G401.6 (cell line): Measurements from ENCODE around the gene AHCTF1.

Experiments
- FAIRE-seq: peaks from 2 replicates; lab custom pipeline; 2012; peaks lifted over from hg19 to GRCh38; lab: Jason Lieb, UNC

Gene AHCTF1

DNA sequence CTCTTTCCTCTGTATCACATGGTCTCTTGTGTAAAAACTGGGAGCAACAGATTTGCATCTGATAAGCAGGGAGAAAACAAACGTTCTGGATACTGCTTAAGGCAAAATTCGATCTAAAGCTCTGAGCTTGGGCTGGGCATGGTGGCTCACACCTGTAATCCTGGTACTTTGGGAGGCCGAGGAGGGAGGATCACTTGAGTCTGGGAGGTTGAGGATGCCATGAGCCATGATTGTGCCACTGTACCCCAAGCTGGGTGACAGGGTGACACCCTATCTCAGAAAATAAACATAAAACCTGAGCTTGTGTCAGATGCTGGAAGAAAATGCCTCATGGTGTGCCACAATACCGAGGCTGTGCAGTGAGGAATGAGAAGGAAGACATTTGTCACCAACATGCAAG is 133.6 kb downstream of the AHCTF1 start:
- no peak for FAIRE-seq

GRCh38 chr1:246797597-246797996 is 134.2 kb downstream of the AHCTF1 start:
- FAIRE-seq = no peak

- no peak for FAIRE-seq
These were observed 134.6 kb downstream of the AHCTF1 start for GRCh38 chr1:246797157-246797556.

GRCh38 chr1:246795906-246796694 is 135.6 kb downstream of the AHCTF1 start:
- no peak for FAIRE-seq

- FAIRE-seq = no peak
These were observed 136.7 kb downstream of the AHCTF1 start for GRCh38 chr1:246794828-246795671.

GRCh38 chr1:246794048-246794827 is 137.5 kb downstream of the AHCTF1 start:
- no peak for FAIRE-seq

DNA sequence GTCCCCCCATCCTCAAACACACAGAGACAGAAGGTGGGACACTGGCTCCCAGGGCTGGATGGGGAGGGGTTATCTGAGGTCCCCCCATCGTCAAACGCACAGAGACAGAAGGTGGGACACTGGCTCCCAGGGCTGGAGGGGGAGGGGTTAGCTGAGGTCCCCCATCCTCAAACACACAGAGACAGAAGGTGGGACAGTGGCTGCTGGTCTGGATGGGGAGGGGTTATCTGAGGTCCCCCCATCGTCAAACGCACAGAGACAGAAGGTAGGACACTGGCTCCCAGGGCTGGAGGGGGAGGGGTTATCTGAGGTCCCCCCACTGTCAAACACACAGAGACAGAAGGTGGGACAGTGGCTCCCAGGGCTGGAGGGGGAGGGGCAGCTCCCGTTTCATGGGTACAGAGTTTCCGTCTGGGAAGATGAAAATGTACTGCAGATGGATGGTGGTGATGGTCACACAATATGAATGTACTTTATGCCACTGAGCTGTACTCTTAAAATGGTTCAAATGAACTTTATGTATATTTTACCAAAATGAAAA is 138.3 kb downstream of the AHCTF1 start:
- no peak for FAIRE-seq

DNA sequence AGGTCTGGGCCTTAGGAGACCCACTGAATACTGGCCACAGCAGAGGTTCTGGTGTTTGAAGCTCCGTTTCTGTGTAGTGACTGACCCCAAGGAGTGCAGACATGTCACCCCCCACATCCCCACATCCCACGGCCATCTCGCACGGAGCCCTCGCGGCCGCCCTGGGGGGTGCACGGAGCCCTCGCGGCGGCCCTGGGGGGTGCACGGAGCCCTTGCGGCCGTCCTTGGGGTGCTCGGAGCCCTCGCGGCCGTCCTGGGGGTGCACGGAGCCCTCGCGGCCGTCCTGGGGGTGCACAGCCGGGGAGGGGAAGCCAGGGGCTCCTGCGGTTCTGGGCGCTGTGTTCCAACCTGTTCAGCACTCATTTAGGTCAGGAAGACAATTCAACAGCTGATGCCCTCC is 139.1 kb downstream of the AHCTF1 start:
- FAIRE-seq = no peak

GRCh38 chr1:246791303-246791918 is 140.3 kb downstream of the AHCTF1 start:
- no peak for FAIRE-seq

- no peak for FAIRE-seq
These were observed 140.9 kb downstream of the AHCTF1 start for GRCh38 chr1:246790833-246791232.

GRCh38 chr1:246790364-246790763 is 141.4 kb downstream of the AHCTF1 start:
- FAIRE-seq = no peak

DNA sequence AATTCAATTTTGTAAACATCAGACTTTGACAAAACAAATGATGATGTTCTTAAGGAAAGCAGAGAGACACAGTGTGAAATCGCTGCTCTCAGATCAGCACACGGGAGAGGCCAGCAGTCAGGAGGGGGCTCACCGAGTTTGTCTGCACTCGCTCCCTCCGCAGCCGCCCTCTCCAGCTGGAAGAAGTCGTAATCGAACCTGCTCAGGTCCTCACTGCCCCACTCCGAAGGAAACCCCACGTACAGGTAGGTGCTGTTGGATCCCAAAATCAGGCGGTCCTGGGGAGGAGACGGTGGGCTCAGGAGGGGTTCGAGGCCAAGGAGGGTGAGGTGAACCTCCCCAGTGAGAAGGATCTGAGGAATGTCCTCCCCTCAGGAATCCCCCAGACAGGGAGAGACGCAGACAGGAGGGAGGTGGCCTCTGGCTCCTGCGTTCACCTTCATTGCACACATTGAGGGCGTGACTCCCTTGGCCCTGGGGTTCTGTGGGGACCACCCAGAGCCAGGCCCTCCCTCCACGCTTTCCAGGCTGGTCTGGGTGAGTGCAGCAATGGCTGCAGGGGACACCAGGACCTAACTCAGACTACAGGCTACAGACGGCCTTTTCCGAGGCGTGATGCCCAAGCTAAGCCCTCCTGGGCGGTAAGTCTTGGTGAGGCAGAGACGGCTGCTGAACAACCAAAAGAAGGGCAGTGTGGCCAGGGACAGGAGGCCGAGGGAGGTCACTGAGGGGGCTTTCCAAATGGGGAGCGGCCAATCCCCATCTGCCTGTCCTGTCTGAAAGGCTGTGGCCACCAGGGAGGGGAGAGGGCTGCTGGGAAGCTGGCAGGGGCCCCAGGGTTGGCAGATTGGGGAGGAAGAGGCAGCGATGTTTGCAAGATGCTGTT is 142.1 kb downstream of the AHCTF1 start:
- no peak for FAIRE-seq
